ENCODE data around the gene SLC25A46. TPM values are rescaled to one million over a fixed set of nuclear protein-coding genes. Genes with fewer than 3 reads are reported as not detected.
"Not testable (repeated sequence)": the region's sequence is repeated elsewhere in the genome, so short reads cannot be mapped to it uniquely, and the experiment has no call there.

SLC25A46 gene
- total and polyA plus RNA-seq, 7 experiments from 2014 or later, result 23.8 to 50.5 (median 31.9) TPM

DNA sequence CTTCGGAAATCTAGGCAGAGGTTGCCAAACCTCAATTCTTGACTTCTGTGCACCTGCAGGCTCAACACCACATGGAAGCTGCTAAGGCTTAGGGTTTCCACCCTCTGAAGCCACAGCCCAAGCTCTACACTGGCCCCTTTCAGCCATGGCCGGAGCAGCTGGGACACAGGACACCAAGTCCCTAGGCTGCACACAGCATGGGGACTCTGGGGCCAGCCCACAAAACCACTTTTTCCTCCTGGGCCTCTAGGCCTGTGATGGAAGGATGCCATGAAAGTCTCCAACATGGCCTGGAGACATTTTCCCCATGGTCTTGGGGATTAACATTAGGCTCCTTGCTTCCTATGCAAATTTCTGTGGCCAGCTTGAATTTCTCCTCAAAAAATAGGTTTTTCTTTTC is 7.3 kb upstream of the SLC25A46 start:
- CTCF ChIA-PET; POLR2A ChIA-PET; H3K4me1 ChIP-seq (ENCODE audit: control insufficient read depth in 2 of 2, insufficient read depth in 2 of 2, low read length in 2 of 2); H3K4me3 Mint-ChIP-seq; ATAC-seq; H3K27ac ChIP-seq (ENCODE audit: low read depth, low read length); H3K27ac Mint-ChIP-seq; H3K27me3 ChIP-seq (ENCODE audit: control insufficient read depth in 2 of 2, insufficient read depth in 2 of 2, low read length in 2 of 2); H3K4me3 ChIP-seq (ENCODE audit: low read length); H3K9me3 ChIP-seq (ENCODE audit: control insufficient read depth in 2 of 3, low read length in 3 of 3); H3K36me3 Mint-ChIP-seq; H3K36me3 ChIP-seq (ENCODE audit: control insufficient read depth in 2 of 3, insufficient read depth in 3 of 3, low read length in 3 of 3); DNase-seq; H3K4me1 Mint-ChIP-seq; H3K9me3 Mint-ChIP-seq: not testable (repeated sequence)
- intact Hi-C loops (cut with micrococcal nuclease), result loop anchor here in 1 of 2 donors (10.0 kb wide), 2 partner anchors 503 to 877 kb away; no protein-coding TSS in a partner anchor
- H3K27me3 Mint-ChIP-seq, result peaks cover 5 to 28% (median 16%) of the 10 kb centered on the region in 5 donors

DNA sequence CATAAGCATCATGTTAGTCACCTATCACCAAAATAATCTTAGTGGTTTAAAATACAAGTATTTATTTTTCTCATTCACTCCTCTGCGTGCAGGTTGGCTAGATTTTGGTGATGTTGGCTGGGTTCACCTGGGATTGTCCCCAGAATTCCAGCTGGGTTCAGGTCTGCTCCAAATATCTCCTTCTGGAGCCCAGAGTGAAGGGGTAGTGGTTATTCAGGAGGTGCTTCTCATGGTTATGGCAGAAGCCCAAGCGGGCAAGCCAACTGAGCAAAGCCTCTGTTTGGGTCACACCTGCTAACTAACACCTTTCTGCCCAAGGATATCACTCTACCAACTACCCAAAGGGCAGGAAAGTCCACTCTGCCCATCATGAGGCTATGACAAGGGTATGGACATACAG is 4.7 kb upstream of the SLC25A46 start:
- peaks cover 0 to 5% of the 10 kb centered on the region in 2 donors for H3K4me1 ChIP-seq (ENCODE audit: control insufficient read depth in 2 of 2, insufficient read depth in 2 of 2, low read length in 2 of 2)
- POLR2A ChIA-PET, result no interaction called here

DNA sequence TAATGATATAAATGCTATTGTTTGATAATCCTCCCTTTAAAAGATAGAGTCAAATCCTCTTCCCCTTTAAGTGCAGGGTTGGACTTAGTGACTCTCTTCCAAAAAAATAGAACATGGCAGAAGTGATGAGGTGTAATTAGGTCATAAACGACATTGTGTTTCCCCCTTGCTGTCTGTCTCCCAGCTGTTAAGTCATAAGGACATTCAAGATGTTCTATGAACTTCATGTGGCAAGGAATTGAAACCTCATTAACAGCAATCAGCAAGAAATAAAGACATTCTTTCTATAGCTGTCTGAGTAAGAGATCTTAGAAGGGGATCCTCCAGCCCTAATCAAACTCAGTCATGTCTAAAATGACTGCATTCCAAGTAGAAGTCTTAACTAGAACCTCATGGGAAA is 3.3 kb upstream of the SLC25A46 start:
- H3K9me3 Mint-ChIP-seq, result peaks cover 0 to 5% (median 0%) of the 10 kb centered on the region in 11 donors
- H3K27ac ChIP-seq (ENCODE audit: low read depth, low read length), result no peak overlapping the region
- no peak overlapping the region for H3K27ac Mint-ChIP-seq
- H3K4me1 Mint-ChIP-seq, result peaks cover 9 to 26% (median 20%) of the 10 kb centered on the region in 7 donors
- no peaks in the 10 kb centered on the region for H3K27me3 ChIP-seq (ENCODE audit: control insufficient read depth in 2 of 2, insufficient read depth in 2 of 2, low read length in 2 of 2)
- H3K4me3 Mint-ChIP-seq, result no peak overlapping the region
- peaks cover 0 to 5% (median 0%) of the 10 kb centered on the region in 3 experiments for H3K36me3 ChIP-seq (ENCODE audit: control insufficient read depth in 2 of 3, insufficient read depth in 3 of 3, low read length in 3 of 3)
- no peak for ATAC-seq
- no peaks in the 10 kb centered on the region for H3K9me3 ChIP-seq (ENCODE audit: control insufficient read depth in 2 of 3, low read length in 3 of 3)
- no peak for DNase-seq
- peaks cover 10 to 32% (median 21%) of the 10 kb centered on the region in 5 donors for H3K27me3 Mint-ChIP-seq
- ChIA-PET POLR2A (no interaction called here), CTCF (interaction anchor here (0.6 kb wide), 1 partner anchor 1103 kb away, joined by 3 read pairs; no protein-coding TSS in a partner anchor)
- H3K4me1 ChIP-seq (ENCODE audit: control insufficient read depth in 2 of 2, insufficient read depth in 2 of 2, low read length in 2 of 2), result peaks cover 4 to 15% of the 10 kb centered on the region in 2 donors
- peaks cover 0 to 10% (median 3%) of the 10 kb centered on the region in 5 donors for H3K36me3 Mint-ChIP-seq
- no peak overlapping the region for H3K4me3 ChIP-seq (ENCODE audit: low read length)
- intact Hi-C loops (cut with micrococcal nuclease), result loop anchor here (5.0 to 10.0 kb wide), 9 partner anchors 492 to 1972 kb away; partner anchors contain the start of genes NREP (in 2 of the 2) and STARD4 (in 2 of the 2)

More for the DNA sequence above, 4.7 kb upstream of the SLC25A46 start:
- Mint-ChIP-seq H3K4me3 (no peak overlapping the region), H3K27me3 (peaks cover 10 to 32% (median 21%) of the 10 kb centered on the region in 5 donors), H3K9me3 (peaks cover 0 to 5% (median 0%) of the 10 kb centered on the region in 11 donors), H3K4me1 (peaks cover 0 to 13% (median 11%) of the 10 kb centered on the region in 7 donors), H3K36me3 (peaks cover 0 to 10% (median 0%) of the 10 kb centered on the region in 5 donors), H3K27ac (no peak overlapping the region)
- Histone ChIP-seq H3K4me3 (ENCODE audit: low read length) (no peak overlapping the region), H3K36me3 (ENCODE audit: control insufficient read depth in 2 of 3, insufficient read depth in 3 of 3, low read length in 3 of 3) (peaks cover 0 to 2% (median 0%) of the 10 kb centered on the region in 3 experiments), H3K27me3 (ENCODE audit: control insufficient read depth in 2 of 2, insufficient read depth in 2 of 2, low read length in 2 of 2) (no peaks in the 10 kb centered on the region), H3K9me3 (ENCODE audit: control insufficient read depth in 2 of 3, low read length in 3 of 3) (no peaks in the 10 kb centered on the region), H3K27ac (ENCODE audit: low read depth, low read length) (no peak overlapping the region)
- CTCF ChIA-PET, result no interaction called here
- intact Hi-C loops (cut with micrococcal nuclease), result loop anchor here in 1 of 2 donors (10.0 kb wide), 2 partner anchors 501 to 879 kb away; no protein-coding TSS in a partner anchor
- no peak for DNase-seq
- ATAC-seq, result no peak

DNA sequence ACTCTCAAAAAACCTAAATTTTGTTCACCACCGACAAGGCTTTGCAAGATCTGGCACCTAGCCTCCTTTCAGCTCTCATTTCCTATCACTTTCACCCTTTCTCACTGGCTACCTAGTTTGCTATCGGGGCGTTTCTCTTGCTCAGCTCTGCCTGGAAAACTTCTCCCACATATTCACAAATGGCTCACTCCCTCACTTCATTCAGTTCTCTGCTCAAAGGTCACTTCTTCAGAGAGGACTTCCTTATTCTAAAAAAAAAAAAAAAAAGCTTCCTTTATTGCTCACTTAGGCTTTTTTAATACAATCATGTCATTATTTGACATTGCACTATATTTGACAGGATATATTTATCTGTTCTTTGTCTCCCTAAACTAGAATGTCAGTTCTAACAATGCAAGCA is 2.1 kb upstream of the SLC25A46 start:
- peak overlapping the region in 1 of 10 donors; percentile 3 for H3K4me3 Mint-ChIP-seq
- peaks cover 10 to 30% (median 20%) of the 10 kb centered on the region in 5 donors for H3K27me3 Mint-ChIP-seq
- peaks cover 11 to 38% (median 28%) of the 10 kb centered on the region in 7 donors for H3K4me1 Mint-ChIP-seq
- no peaks in the 10 kb centered on the region for H3K27me3 ChIP-seq (ENCODE audit: control insufficient read depth in 2 of 2, insufficient read depth in 2 of 2, low read length in 2 of 2)
- H3K27ac Mint-ChIP-seq, result no peak overlapping the region
- no peak overlapping the region for H3K27ac ChIP-seq (ENCODE audit: low read depth, low read length)
- H3K4me3 ChIP-seq (ENCODE audit: low read length), result no peak overlapping the region
- H3K9me3 Mint-ChIP-seq, result peaks cover 0 to 5% (median 0%) of the 10 kb centered on the region in 11 donors
- peaks cover 0 to 5% (median 0%) of the 10 kb centered on the region in 3 experiments for H3K36me3 ChIP-seq (ENCODE audit: control insufficient read depth in 2 of 3, insufficient read depth in 3 of 3, low read length in 3 of 3)
- peaks cover 0 to 9% (median 3%) of the 10 kb centered on the region in 5 donors for H3K36me3 Mint-ChIP-seq
- no peak for ATAC-seq
- H3K9me3 ChIP-seq (ENCODE audit: control insufficient read depth in 2 of 3, low read length in 3 of 3), result no peaks in the 10 kb centered on the region
- no peak for DNase-seq
- intact Hi-C loops (cut with micrococcal nuclease), result loop anchor here (5.0 to 10.0 kb wide), 9 partner anchors 491 to 1971 kb away; partner anchors contain the start of genes NREP (in 2 of the 2) and STARD4 (in 2 of the 2)
- CTCF ChIA-PET, result no interaction called here
- H3K4me1 ChIP-seq (ENCODE audit: control insufficient read depth in 2 of 2, insufficient read depth in 2 of 2, low read length in 2 of 2), result peaks cover 4 to 15% of the 10 kb centered on the region in 2 donors
- POLR2A ChIA-PET, result no interaction called here

DNA sequence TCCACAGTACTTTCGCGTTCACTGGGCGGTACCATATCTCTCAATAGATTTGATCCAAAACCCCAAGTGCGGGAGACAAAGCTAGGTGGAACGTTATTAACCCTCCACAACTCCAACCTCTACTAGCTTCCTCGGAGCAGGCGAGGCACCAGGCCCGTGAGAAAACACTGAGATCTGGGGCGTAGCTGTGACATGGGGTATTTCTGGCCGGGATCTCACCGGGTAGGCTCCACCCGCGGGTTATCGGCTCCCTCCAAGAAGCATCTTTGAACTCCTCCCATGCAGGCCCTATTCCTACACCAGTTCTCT is 350 bp upstream of the SLC25A46 start:
- ChIA-PET POLR2A (interaction anchor here (1.3 to 1.8 kb wide), 2 partner anchors 12 to 354 kb away, joined by 4 to 7 read pairs; partner anchors contain the start of genes TMEM232 and WDR36), CTCF (interaction anchor here (0.9 kb wide), 1 partner anchor 16 kb away, joined by 3 read pairs; no protein-coding TSS in a partner anchor)
- no peaks in the 10 kb centered on the region for H3K27me3 ChIP-seq (ENCODE audit: control insufficient read depth in 2 of 2, insufficient read depth in 2 of 2, low read length in 2 of 2)
- DNase-seq (peak in 1 of 9 donors; percentile 74), ATAC-seq (peak; percentile 85)
- H3K27me3 Mint-ChIP-seq, result peaks cover 6 to 22% (median 6%) of the 10 kb centered on the region in 5 donors
- peaks cover 0 to 5% (median 0%) of the 10 kb centered on the region in 5 donors for H3K36me3 Mint-ChIP-seq
- H3K4me3 ChIP-seq (ENCODE audit: low read length), result peak overlapping the region; percentile 96
- intact Hi-C loops (cut with micrococcal nuclease), result loop anchor here (1.0 to 10.0 kb wide), 18 partner anchors 12 to 1990 kb away; partner anchors contain the start of genes NREP (in 2 of the 2), STARD4 (in 2 of the 2), TMEM232 (in 2 of the 2) and MAN2A1 (in 1 of the 2)
- H3K27ac Mint-ChIP-seq, result peak overlapping the region; percentile 91 to 100 (median 96)
- H3K4me3 Mint-ChIP-seq, result peak overlapping the region; percentile 90 to 100 (median 96)
- H3K9me3 ChIP-seq (ENCODE audit: control insufficient read depth in 2 of 3, low read length in 3 of 3), result no peaks in the 10 kb centered on the region
- H3K36me3 ChIP-seq (ENCODE audit: control insufficient read depth in 2 of 3, insufficient read depth in 3 of 3, low read length in 3 of 3), result peaks cover 0 to 5% (median 0%) of the 10 kb centered on the region in 3 experiments
- H3K27ac ChIP-seq (ENCODE audit: low read depth, low read length), result peak overlapping the region; percentile 86
- H3K4me1 Mint-ChIP-seq, result peaks cover 14 to 45% (median 34%) of the 10 kb centered on the region in 7 donors
- peaks cover 0 to 2% (median 0%) of the 10 kb centered on the region in 11 donors for H3K9me3 Mint-ChIP-seq
- peaks cover 4 to 15% of the 10 kb centered on the region in 2 donors for H3K4me1 ChIP-seq (ENCODE audit: control insufficient read depth in 2 of 2, insufficient read depth in 2 of 2, low read length in 2 of 2)

DNA sequence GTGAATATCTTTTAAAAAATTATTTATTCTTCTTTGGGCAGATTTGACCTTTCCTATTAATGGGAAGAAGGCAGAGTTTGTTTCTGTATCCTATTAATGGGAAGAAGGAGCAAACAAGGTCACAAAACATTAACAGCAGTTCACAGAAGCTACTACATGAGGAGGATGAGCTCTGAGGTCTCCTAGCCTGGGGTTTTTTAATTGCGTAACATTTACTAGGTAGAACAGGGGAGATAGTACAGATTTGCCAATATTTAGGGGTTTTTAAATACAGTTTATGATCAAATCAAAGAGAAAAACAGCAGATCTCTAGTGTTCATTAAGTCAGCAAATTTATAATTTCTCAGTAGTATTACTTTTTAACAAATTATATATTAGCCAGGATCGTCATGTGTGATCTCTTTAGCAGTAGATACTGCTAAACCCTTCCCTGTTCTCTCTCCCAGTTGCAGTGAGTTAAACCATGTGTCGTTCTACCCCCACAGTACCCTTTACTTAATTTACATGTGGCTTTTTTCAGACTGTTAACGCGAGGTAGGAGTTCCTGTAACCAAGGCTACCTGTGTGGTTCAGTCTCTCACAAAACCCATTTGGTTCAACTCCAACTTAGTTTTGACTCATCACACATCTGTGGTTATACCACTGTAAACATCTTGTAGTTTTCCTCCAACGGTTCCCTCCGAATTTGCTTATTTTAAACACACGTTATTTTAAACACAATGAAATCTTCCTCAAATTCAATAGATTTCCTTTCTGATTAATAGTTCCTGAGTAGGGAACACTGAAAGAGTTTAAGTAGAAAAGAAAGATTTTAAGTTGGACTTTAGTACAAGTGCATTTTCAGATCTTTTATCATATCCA is 13.3 kb downstream of the SLC25A46 start:
- Histone ChIP-seq H3K4me3 (ENCODE audit: low read length) (no peak overlapping the region), H3K36me3 (ENCODE audit: control insufficient read depth in 2 of 3, insufficient read depth in 3 of 3, low read length in 3 of 3) (peaks cover 0 to 26% (median under 1%) of the 10 kb centered on the region in 3 experiments), H3K27me3 (ENCODE audit: control insufficient read depth in 2 of 2, insufficient read depth in 2 of 2, low read length in 2 of 2) (no peaks in the 10 kb centered on the region), H3K9me3 (ENCODE audit: control insufficient read depth in 2 of 3, low read length in 3 of 3) (no peaks in the 10 kb centered on the region), H3K27ac (ENCODE audit: low read depth, low read length) (no peak overlapping the region), H3K4me1 (ENCODE audit: control insufficient read depth in 2 of 2, insufficient read depth in 2 of 2, low read length in 2 of 2) (peaks cover 0 to 12% of the 10 kb centered on the region in 2 donors)
- DNase-seq, result peak in 2 of 9 donors; percentile 8 to 30
- Mint-ChIP-seq H3K9me3 (no peaks in the 10 kb centered on the region), H3K4me3 (peak overlapping the region in 1 of 10 donors; percentile 68), H3K27ac (peak overlapping the region in 8 of 9 donors; percentile 5 to 84 (median 59)), H3K27me3 (no peaks in the 10 kb centered on the region), H3K4me1 (peaks cover 15 to 47% (median 34%) of the 10 kb centered on the region in 7 donors), H3K36me3 (peaks cover 4 to 44% (median 24%) of the 10 kb centered on the region in 5 donors)
- intact Hi-C loops (cut with micrococcal nuclease), result loop anchor here in 1 of 2 donors (1.0 to 5.0 kb wide), 8 partner anchors 13 to 1410 kb away; partner anchors contain the start of genes NREP, SLC25A46, STARD4 and WDR36
- ChIA-PET CTCF (no interaction called here), POLR2A (no interaction called here)
- ATAC-seq, result peak; percentile 82

Measured in naive thymus-derived CD4-positive, alpha-beta T cell (primary cell).